HG02970 (cell line): ENCODE measurements around the gene GDF10.

Experiments
- ATAC-seq: cut with Tn5 transposase; IDR thresholded peaks from one replicate; pipeline ENCODE4 v1.9.1; 2021; ENCODE audit warnings: mild to moderate bottlenecking, moderate library complexity, moderate number of reproducible peaks; ENCODE audit not compliant: unreplicated experiment, low FRiP score

GDF10 gene

GRCh38 chr10:47311932-47312662 lies 12.1 kb downstream of the GDF10 start:
- no peak for ATAC-seq

DNA sequence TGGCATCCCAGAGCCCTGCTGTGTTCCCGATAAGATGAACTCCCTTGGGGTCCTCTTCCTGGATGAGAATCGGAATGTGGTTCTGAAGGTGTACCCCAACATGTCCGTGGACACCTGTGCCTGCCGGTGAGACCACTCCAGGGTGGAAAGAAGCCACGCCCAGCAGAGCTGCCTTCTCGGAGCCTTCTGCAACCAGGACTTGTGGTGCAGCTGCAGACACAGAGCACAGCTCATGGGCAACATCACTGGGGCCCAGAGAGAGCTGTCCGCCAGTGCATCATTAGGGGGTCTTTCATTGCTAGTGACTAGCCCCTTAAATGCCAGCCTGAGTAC lies 12.6 kb downstream of the GDF10 start:
- ATAC-seq, result no peak

DNA sequence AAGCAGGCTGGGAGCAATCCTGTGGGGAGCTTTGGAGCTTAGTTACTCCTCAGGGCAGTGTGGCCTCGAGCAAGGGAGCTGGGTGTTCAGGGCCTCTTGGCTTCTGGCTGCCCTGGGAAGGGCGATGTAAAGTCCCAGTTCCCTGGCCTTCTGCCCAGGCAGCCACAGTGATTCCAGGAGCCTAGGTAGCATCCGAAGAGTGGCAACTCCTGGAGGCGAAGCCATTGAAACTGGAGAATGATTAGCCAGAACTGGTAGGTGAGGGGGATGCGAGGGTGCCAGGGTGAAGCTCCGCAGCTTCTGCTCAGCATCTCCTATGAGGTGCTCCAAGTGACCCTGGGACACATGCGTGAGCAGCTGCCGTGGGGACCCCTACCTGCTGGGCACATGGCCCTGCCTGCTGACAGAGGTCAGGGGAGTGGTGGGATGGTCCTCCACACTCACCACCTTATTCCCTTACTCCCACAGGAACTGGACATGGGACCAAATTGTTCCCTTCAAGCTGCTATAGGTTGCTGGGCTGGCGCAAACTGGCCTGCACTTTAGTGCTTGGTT lies 14.5 kb downstream of the GDF10 start:
- ATAC-seq, result no peak

DNA sequence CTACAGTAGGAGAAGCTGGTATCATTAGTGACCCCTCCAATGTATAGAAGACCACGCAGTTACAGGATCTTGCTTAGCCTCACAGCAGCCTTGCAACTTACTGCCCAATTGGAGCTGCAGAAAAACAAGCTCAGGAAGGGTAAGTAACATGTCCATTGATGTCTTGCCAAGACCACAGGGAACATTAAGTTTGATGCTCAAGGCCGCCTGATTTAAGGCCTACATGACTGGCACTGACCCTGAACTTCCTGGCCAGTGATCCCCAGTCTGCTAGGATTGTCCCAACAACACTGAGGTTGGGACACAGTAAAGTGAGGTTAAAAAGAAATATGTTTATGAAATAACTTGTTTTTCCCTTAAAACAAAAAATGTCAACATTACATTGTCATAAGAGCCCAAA lies 15.4 kb downstream of the GDF10 start:
- no peak for ATAC-seq

- ATAC-seq, result no peak
Measured at GRCh38 chr10:47316131-47316530, 16.1 kb downstream of the GDF10 start.

DNA sequence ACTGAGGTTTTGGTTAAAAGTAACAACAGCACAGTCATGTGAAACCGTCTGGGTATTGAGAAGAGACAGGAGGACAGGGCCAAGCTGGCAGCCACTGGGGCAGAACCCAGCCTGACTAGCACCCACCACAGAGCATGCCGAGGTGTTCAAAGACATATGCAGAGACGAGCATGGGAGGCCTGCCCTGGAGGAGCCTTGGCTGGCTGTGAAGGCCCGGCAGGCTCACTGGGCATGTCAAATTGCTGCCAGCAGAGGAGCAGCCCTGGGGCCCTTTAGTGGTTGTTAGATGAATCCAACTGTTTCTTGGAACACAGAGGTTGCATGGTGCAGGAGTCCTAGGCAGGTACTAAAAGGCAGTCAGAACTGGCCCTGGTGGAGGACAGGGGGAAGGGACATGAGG lies 17.3 kb downstream of the GDF10 start:
- ATAC-seq, result no peak

DNA sequence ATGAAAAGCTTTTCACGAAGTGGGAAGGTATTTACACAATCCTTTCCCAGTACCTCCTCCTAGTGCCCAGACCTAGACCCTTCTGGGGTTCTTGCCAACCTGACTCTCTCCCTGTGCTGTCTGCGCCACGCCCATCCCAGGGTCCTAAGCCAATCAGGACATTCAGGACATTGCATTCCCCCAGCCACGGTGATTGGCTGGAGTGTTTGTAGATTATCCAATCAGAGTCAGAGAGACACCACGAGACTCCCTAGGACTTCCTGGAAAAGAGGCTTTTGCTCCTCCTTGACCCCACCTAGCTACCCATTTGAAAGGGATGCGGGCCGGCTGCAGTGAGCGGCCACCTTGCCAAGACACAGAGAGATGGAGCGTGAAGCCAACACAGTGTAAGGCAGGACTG lies 18.7 kb downstream of the GDF10 start:
- no peak for ATAC-seq

DNA sequence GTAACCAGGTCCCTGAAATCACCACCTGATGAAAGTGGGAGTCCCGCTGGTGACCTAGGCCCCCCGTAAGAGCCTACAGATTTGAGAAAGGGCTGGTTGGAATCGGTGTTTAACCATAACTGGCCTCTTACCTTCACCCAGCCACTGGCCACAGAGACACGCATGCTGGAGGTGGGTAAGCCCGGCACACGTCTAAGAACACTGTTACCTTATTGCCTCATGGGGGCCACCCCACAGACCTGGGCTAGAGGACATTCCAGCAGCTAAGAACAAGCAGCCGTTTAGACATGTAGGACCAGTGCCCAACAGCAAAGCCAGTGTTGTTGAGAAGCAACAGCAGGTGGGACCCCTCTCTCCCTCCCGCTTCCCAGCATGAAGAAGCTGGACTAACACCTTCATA lies 19.8 kb downstream of the GDF10 start:
- ATAC-seq, result no peak

GRCh38 chr10:47320812-47321211 lies 20.8 kb downstream of the GDF10 start:
- ATAC-seq, result no peak

- ATAC-seq, result no peak
Measured at GRCh38 chr10:47321521-47322195, 21.7 kb downstream of the GDF10 start.

GRCh38 chr10:47322300-47323061 lies 22.5 kb downstream of the GDF10 start, which contains the start of gene GDF2:
TSS of gene GDF2 (plus strand) at chr10:47322454. CDS start at chr10:47322669, 215 bp downstream.
- ATAC-seq, result no peak

DNA sequence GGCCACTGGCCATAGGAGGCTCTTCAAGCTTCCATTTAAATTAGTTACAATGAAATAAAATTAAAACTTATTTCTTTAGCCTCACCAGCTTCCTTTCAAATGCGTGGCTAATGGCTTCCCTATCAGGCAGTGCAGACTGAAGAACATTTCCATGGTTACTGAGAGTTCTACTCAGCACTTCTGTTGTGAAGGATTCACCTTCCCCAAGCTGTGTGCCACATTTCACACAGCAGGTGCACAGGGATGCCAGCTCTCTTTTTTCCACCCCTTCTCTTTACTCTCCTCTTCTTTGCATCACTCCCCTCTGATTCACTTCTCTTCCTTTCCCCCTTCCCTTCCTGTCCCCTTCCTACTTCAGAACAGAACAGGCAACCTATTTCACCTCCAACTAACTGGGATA lies 23.1 kb downstream of the GDF10 start:
- no peak for ATAC-seq

- ATAC-seq, result no peak
Measured at GRCh38 chr10:47323636-47324296, 23.8 kb downstream of the GDF10 start.

- ATAC-seq, result no peak
Measured at GRCh38 chr10:47325303-47326291, 25.6 kb downstream of the GDF10 start.

- no peak for ATAC-seq
Measured at GRCh38 chr10:47326306-47326926, 26.4 kb downstream of the GDF10 start.

GRCh38 chr10:47326927-47327330 lies 26.9 kb downstream of the GDF10 start:
- no peak for ATAC-seq

- ATAC-seq, result no peak
Measured at GRCh38 chr10:47329855-47330254, 29.9 kb downstream of the GDF10 start.

DNA sequence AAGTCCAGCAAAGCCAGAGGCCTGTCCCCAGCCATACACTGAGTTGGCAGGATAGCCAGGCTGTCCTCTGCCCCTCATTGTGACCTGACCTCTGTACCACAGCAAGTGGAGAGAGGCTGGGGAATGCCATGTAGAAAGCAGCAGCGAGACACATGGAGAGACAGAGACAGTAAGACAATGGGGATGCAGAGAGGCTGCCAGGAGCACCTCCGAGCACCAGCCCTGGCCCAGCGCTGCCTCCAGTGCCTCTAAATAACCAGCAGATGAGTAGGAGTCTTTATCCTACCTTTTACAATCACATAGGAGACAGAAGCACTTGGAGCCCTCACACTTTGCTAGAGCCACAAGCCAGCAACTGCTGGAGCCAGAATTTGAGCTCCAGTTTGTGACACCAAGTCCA lies 30.4 kb downstream of the GDF10 start:
- no peak for ATAC-seq

GRCh38 chr10:47330804-47331203 lies 30.8 kb downstream of the GDF10 start:
- ATAC-seq, result no peak
